Endothelial cell (in vitro differentiated cells): ENCODE data around the gene SH3D19. TPM values are rescaled to one million over a fixed set of nuclear protein-coding genes. Genes with fewer than 3 reads are reported as not detected.

ENCODE experiments used
- DNase-seq: peaks from one replicate; pipeline ENCODE4 v3.0.0; 2021; ENCODE audit warnings: low spot score
- H3K27ac Mint-ChIP-seq: one replicate; pipeline ENCODE4 v1.8.0; 2021; ENCODE audit warnings: mixed read lengths, inconsistent platforms; ENCODE audit not compliant: unreplicated experiment
- H3K27me3 Mint-ChIP-seq: one replicate; pipeline ENCODE4 v1.8.0; 2021; ENCODE audit warnings: mild to moderate bottlenecking, moderate library complexity, mixed read lengths, inconsistent platforms; ENCODE audit not compliant: unreplicated experiment
- H3K36me3 Mint-ChIP-seq: one replicate; pipeline ENCODE4 v1.8.0; 2021; ENCODE audit warnings: mild to moderate bottlenecking, low read depth, mixed read lengths, inconsistent platforms; ENCODE audit not compliant: unreplicated experiment
- H3K4me1 Mint-ChIP-seq: one replicate; pipeline ENCODE4 v1.8.0; 2021; ENCODE audit warnings: mild to moderate bottlenecking, mixed read lengths, inconsistent platforms; ENCODE audit not compliant: unreplicated experiment
- H3K4me3 Mint-ChIP-seq: one replicate; pipeline ENCODE4 v1.8.0; 2021; ENCODE audit warnings: mild to moderate bottlenecking, mixed read lengths, inconsistent platforms; ENCODE audit not compliant: unreplicated experiment
- H3K9me3 Mint-ChIP-seq: one replicate; pipeline ENCODE4 v1.8.0; 2021; ENCODE audit warnings: mixed read lengths, inconsistent platforms; ENCODE audit not compliant: unreplicated experiment
- CTCF ChIP-seq: fragments of 200-600 bp; sonication (generic); IDR thresholded peaks from one replicate; pipeline ENCODE4 v1.5.0; 2021; ENCODE audit warnings: antibody characterized with exemption; ENCODE audit not compliant: unreplicated experiment
- total RNA-seq: library from RNA; stranded (reverse); fragmentation: NEBNext Ultra II Directional; extraction: Animal tissue kit (Norgen Biotek cat#: 25700); gene quantifications from one replicate; pipeline ENCODE4 v1.2.1, GENCODE V29; 2021; ENCODE audit not compliant: unreplicated experiment

Gene SH3D19
- total RNA-seq, 1 donor from 2014 or later = 89.5 TPM

- DNase-seq = no peak
- Mint-ChIP-seq H3K36me3 (no peaks in the 10 kb centered on the region), H3K27me3 (peaks cover under 1% of the 10 kb centered on the region), H3K9me3 (no peaks in the 10 kb centered on the region), H3K4me3 (no peak overlapping the region), H3K27ac (no peak overlapping the region), H3K4me1 (peaks cover 11% of the 10 kb centered on the region)
- no peak for TF ChIP-seq CTCF
Observed at GRCh38 chr4:151347490-151348235, 22.3 kb upstream of the SH3D19 start.

DNA sequence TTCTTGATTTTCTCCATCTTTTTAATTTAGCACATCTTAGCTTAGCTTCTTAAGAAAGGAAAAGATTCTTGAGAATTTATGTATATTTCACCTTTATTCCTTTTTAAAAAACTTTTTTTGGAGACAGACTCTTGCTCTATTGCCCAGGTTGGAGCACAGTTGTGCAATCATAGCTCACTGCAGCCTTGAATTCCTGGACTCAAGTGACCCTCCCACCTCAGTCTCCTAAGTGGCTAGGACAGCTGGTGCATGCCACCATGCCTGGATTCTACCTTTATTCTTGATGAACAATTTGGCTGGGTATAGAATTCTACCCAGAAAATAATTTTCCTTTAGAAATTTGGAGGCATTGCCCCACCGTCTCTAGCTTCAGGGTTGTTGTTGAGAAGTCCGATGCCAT lies 19.5 kb upstream of the SH3D19 start:
- H3K4me3 Mint-ChIP-seq = no peak overlapping the region
- no peaks in the 10 kb centered on the region for H3K36me3 Mint-ChIP-seq
- peaks cover 11% of the 10 kb centered on the region for H3K4me1 Mint-ChIP-seq
- H3K27ac Mint-ChIP-seq = no peak overlapping the region
- TF ChIP-seq CTCF = no peak
- no peak for DNase-seq
- H3K27me3 Mint-ChIP-seq = peaks cover 2% of the 10 kb centered on the region
- no peaks in the 10 kb centered on the region for H3K9me3 Mint-ChIP-seq

GRCh38 chr4:151340751-151341385 lies 15.5 kb upstream of the SH3D19 start:
- Mint-ChIP-seq H3K27me3 (peaks cover 2% of the 10 kb centered on the region), H3K36me3 (no peaks in the 10 kb centered on the region), H3K4me1 (no peaks in the 10 kb centered on the region), H3K4me3 (no peak overlapping the region), H3K27ac (no peak overlapping the region), H3K9me3 (no peaks in the 10 kb centered on the region)
- no peak for DNase-seq
- no peak for TF ChIP-seq CTCF

- H3K27me3 Mint-ChIP-seq = peaks cover 2% of the 10 kb centered on the region
Observed at GRCh38 chr4:151339467-151339866, 14.1 kb upstream of the SH3D19 start.

More at GRCh38 chr4:151339467-151339866, 14.1 kb upstream of the SH3D19 start:
- no peaks in the 10 kb centered on the region for H3K4me1 Mint-ChIP-seq
- no peaks in the 10 kb centered on the region for H3K36me3 Mint-ChIP-seq
- no peak for TF ChIP-seq CTCF
- H3K27ac Mint-ChIP-seq = no peak overlapping the region
- H3K9me3 Mint-ChIP-seq = no peaks in the 10 kb centered on the region
- no peak for DNase-seq
- no peak overlapping the region for H3K4me3 Mint-ChIP-seq
